K562 (cell line): ENCODE measurements around the gene UQCRHL. TPM values are rescaled to one million over a fixed set of nuclear protein-coding genes. Genes with fewer than 3 reads are reported as not detected.

ENCODE experiments used
- ATAC-seq: fragments of 200-7000 bp; cut with Tn5 transposase; 3 replicates; pipeline ENCODE4 v1.9.1; 2020; ENCODE audit warnings: moderate library complexity
- BruUV-seq: library from RNA; stranded (reverse); fragments of 400-500 nt; replicated peaks from 2 replicates; lab custom pipeline; 2021; lab: Mats Ljungman, UMichigan
- CTCF ChIA-PET: fragments of 300-600 bp; formaldehyde crosslinking; extraction: SDS; loops from one replicate; lab custom pipeline; 2021; ENCODE audit warnings: low intra/inter-chr PET ratio; lab: Yijun Ruan, JAX
- POLR2A ChIA-PET: fragments of 300-600, 350-650 bp; sonication (Branson Sonifier 250); formaldehyde crosslinking; extraction: SDS; loops from one replicate; lab custom pipeline; 2021; ENCODE audit warnings: antibody characterized with exemption, inconsistent platforms; lab: Yijun Ruan, JAX
- DNase-seq, 4 experiments: peaks; one replicate each; pipeline versions ENCODE4 v3.0.0 to v3.0.0-alpha.2; 2011 to 2018; ENCODE audit warnings: low spot score in 3 of 4, mixed read lengths in 3 of 4; ENCODE audit errors: extremely low read depth in 1 of 4
- FAIRE-seq: peaks from 2 replicates; lab custom pipeline; 2011; peaks lifted over from hg19 to GRCh38; lab: Jason Lieb, UNC
- H2AFZ ChIP-seq: 2 replicates; pipeline ENCODE4 v1.6.0; 2011; ENCODE audit warnings: low read depth, low read length, control low read depth, inconsistent platforms
- H3K27ac ChIP-seq: fragments of 200-600 bp; 3 replicates; pipeline ENCODE4 v1.8.0; 2011; ENCODE audit warnings: low read depth, mild to moderate bottlenecking, control low read depth, inconsistent platforms, low read length, moderate library complexity, mixed read lengths; ENCODE audit errors: extremely low read depth
- H3K27me3 ChIP-seq, 2 experiments: fragments of 300-600 bp in 1 of 2; 2 replicates in 1 of 2; 3 replicates in 1 of 2; pipeline versions ENCODE4 v1.6.0 to v1.8.0; 2011; ENCODE audit warnings: inconsistent platforms in 2 of 2, low read length in 2 of 2, mild to moderate bottlenecking in 1 of 2, mixed read lengths in 1 of 2, moderate library complexity in 1 of 2; ENCODE audit not compliant: control insufficient read depth in 2 of 2, insufficient read depth in 2 of 2
- H3K36me3 ChIP-seq: fragments of 300-600 bp; 3 replicates; pipeline ENCODE4 v1.8.0; 2011; ENCODE audit warnings: mild to moderate bottlenecking, low read length, inconsistent platforms; ENCODE audit not compliant: control insufficient read depth, insufficient read depth
- H3K4me1 ChIP-seq, 2 experiments: fragments of 200-600 bp in 1 of 2; replicated peaks in 1 of 2; 2 replicates in 1 of 2; 3 replicates in 1 of 2; pipeline versions ENCODE4 v1.5.1 to v1.8.0; 2011; ENCODE audit warnings: inconsistent platforms in 2 of 2, low read length in 2 of 2, mild to moderate bottlenecking in 1 of 2, mixed read lengths in 1 of 2, moderate library complexity in 1 of 2; ENCODE audit not compliant: control insufficient read depth in 2 of 2, insufficient read depth in 2 of 2
- H3K4me2 ChIP-seq: 2 replicates; pipeline ENCODE4 v1.6.1; 2011; ENCODE audit warnings: low read length, control low read depth, inconsistent platforms, mixed read lengths; ENCODE audit not compliant: insufficient read depth
- H3K4me3 ChIP-seq: fragments of 200-600 bp; sonication (generic), shearing (Covaris generic); 2 replicates; pipeline ENCODE4 v1.5.1; 2016; ENCODE audit warnings: control low read depth, inconsistent platforms
- H3K79me2 ChIP-seq: fragments of 200-600 bp; 3 replicates; pipeline ENCODE4 v1.8.0; 2011; ENCODE audit warnings: low read length, inconsistent platforms; ENCODE audit not compliant: control insufficient read depth, insufficient read depth
- H3K9ac ChIP-seq, 2 experiments: 2 replicates each; pipeline versions ENCODE4 v1.6.0 to v1.6.1; 2011; ENCODE audit warnings: low read depth in 2 of 2, low read length in 2 of 2, control low read depth in 1 of 2, inconsistent platforms in 1 of 2, mild to moderate bottlenecking in 1 of 2, mixed read lengths in 1 of 2; ENCODE audit not compliant: insufficient read depth in 1 of 2
- H3K9me1 ChIP-seq: one replicate; pipeline ENCODE4 v1.6.0; 2011; ENCODE audit warnings: inconsistent platforms, mild to moderate bottlenecking, low read length, moderate library complexity; ENCODE audit not compliant: control insufficient read depth, insufficient read depth
- H3K9me3 ChIP-seq: replicated peaks from 2 replicates; pipeline ENCODE4 v1.5.1; 2011; ENCODE audit warnings: low read depth, low read length, inconsistent platforms; ENCODE audit not compliant: control insufficient read depth, insufficient read depth
- H4K20me1 ChIP-seq: replicated peaks from 2 replicates; pipeline ENCODE4 v1.6.1; 2011; ENCODE audit warnings: low read length, inconsistent platforms, mixed read lengths; ENCODE audit not compliant: control insufficient read depth, insufficient read depth
- CBFA2T2 ChIP-seq: fragments of 450-650 bp; conservative IDR thresholded peaks from 2 replicates; pipeline ENCODE4 v1.6.1; 2017; ENCODE audit warnings: mild to moderate bottlenecking
- CBFA2T3 ChIP-seq: fragments of 450-650 bp; IDR thresholded peaks from 2 replicates; pipeline ENCODE4 v1.6.1; 2017
- L3MBTL2 ChIP-seq: fragments of 450-650 bp; IDR thresholded peaks from 2 replicates; pipeline ENCODE4 v1.6.1; 2016; ENCODE audit warnings: mild to moderate bottlenecking, moderate library complexity
- MEIS2 ChIP-seq: fragments of 450-650 bp; IDR thresholded peaks from 2 replicates; pipeline ENCODE4 v1.6.1; 2014; ENCODE audit warnings: mild to moderate bottlenecking; ENCODE audit not compliant: partially characterized antibody
- MTA2 ChIP-seq: fragments of 450-650 bp; IDR thresholded peaks from 2 replicates; pipeline ENCODE4 v1.6.1; 2016; ENCODE audit warnings: low read depth
- PRDM10 ChIP-seq: fragments of 450-650 bp; IDR thresholded peaks from 2 replicates; pipeline ENCODE4 v1.6.1; 2018; ENCODE audit not compliant: partially characterized antibody
- SOX6 ChIP-seq: fragments of 450-650 bp; IDR thresholded peaks from 2 replicates; pipeline ENCODE4 v1.6.1; 2014; ENCODE audit warnings: mild to moderate bottlenecking
- ZNF121 ChIP-seq: sonication (generic); formaldehyde crosslinking; conservative IDR thresholded peaks from 2 replicates; pipeline ENCODE4 v1.8.0; 2022; ENCODE audit warnings: missing genetic modification reagents
- ZNF512 ChIP-seq: IDR thresholded peaks from 2 replicates; pipeline ENCODE4 v1.6.1; 2016; ENCODE audit warnings: missing genetic modification characterization, missing compliant biosample characterization
- WGBS: fragments of 100-300 bp; shearing (Covaris generic); methylation state at CpG from one replicate; pipeline ENCODE4 v1.1.6; 2016; ENCODE audit warnings: low coverage, mixed read lengths; ENCODE audit not compliant: insufficient coverage; ENCODE audit errors: missing lambda C conversion rate; 5-methylcytosine and 5-hydroxymethylcytosine counted together
- in situ Hi-C: fragments of 300-500 bp; cut with MboI; formaldehyde crosslinking; loops from 4 replicates; pipeline ENCODE4 v1.15.0; 2018; ENCODE audit warnings: inconsistent platforms, mixed read lengths
- intact Hi-C: fragments of 100-400 bp; cut with micrococcal nuclease; formaldehyde crosslinking; loops from 2 replicates; pipeline ENCODE4 v1.14.2; 2022
- polyA plus RNA-seq, 8 experiments: library from polyadenylated mRNA; depleted of rRNA in 4 of 8; stranded (reverse) in 5 of 8; unstranded in 3 of 8; fragments of >200 nt; fragmentation: Nextera tagmentation in 2 of 8; fragmentation: Illumina TruSeq in 1 of 8; extraction: Ambion mirVana in 2 of 8; extraction: Trizol in 1 of 8; gene quantifications; 2 replicates each; pipeline versions ENCODE4 v1.2.1 to v1.2.3, GENCODE V29; 2011 to 2014; ENCODE audit warnings: inconsistent platforms in 1 of 8, missing spikeins in 1 of 8
- total RNA-seq, 7 experiments: library from RNA; depleted of rRNA in 6 of 7; stranded (reverse); fragments of >200 nt in 6 of 7; fragmentation: Illumina TruSeq in 2 of 7; extraction: Trizol in 2 of 7; gene quantifications; 2 replicates each; pipeline versions ENCODE4 v1.2.1 to v1.2.3, GENCODE V29; 2011 to 2021; ENCODE audit warnings: low replicate concordance in 1 of 7
- TF ChIP-seq, protein P1 (sequence below), 3 experiments: fragments of 200-800 bp in 1 of 3; fragments of 250-450 bp in 1 of 3; fragments of 450-650 bp in 1 of 3; sonication (Bioruptor Pico) in 1 of 3; sonication (Bioruptor generic) in 1 of 3; formaldehyde crosslinking in 1 of 3; IDR thresholded peaks; 2 replicates each; pipeline versions ENCODE4 v1.6.1 to v1.8.0; 2016 to 2022; ENCODE audit warnings: mild to moderate bottlenecking in 2 of 3, missing genetic modification characterization in 2 of 3, missing compliant biosample characterization in 1 of 3, moderate library complexity in 1 of 3
- TF ChIP-seq, protein P2 (sequence below): fragments of 250-450 bp; sonication (Bioruptor Pico); IDR thresholded peaks from 2 replicates; pipeline ENCODE4 v1.8.0; 2022; ENCODE audit warnings: moderate library complexity, mild to moderate bottlenecking, inconsistent platforms

The UQCRHL gene
- total and polyA plus RNA-seq, 9 of the 15 experiments (the other 6 are each of a cell fraction or from before 2014, with no cell fraction given): 5.1 to 41.3 (median 21.8) TPM

- H2AFZ ChIP-seq: no peak overlapping the region
- ChIA-PET POLR2A (interaction anchor here (1.6 kb wide), 1 partner anchor 13 kb away, joined by 5 read pairs; no protein-coding TSS in a partner anchor), CTCF (no interaction called here)
- peaks cover 31 to 75% of the 10 kb centered on the region in 2 experiments; a peak in 4 of 5 replicates for H3K27me3 ChIP-seq
- no peak overlapping the region for H3K4me3 ChIP-seq
- H3K4me2 ChIP-seq: peak overlapping the region; percentile 10; the same call in 1 of the 2 replicates
- DNase-seq (peak in 2 of 4 experiments; percentile 56 to 58), FAIRE-seq (peak; percentile 64), ATAC-seq (peak; percentile 26)
- WGBS: 1% methylated on average over 8 of the region's 8 CpGs
- intact Hi-C loops: no loop called here
- H3K9ac ChIP-seq: peak overlapping the region in 1 of 2 experiments; percentile 2; a peak in 1 of 4 replicates
- H3K27ac ChIP-seq: no peak overlapping the region
- no TSS peak for BruUV-seq
- no peaks in the 10 kb centered on the region for H3K9me1 ChIP-seq
- no peaks in the 10 kb centered on the region for H3K79me2 ChIP-seq
- no peaks in the 10 kb centered on the region for H3K9me3 ChIP-seq
- H3K4me1 ChIP-seq: peaks cover 15 to 50% of the 10 kb centered on the region in 2 experiments; a peak in 4 of 5 replicates
- H3K36me3 ChIP-seq: no peaks in the 10 kb centered on the region
- in situ Hi-C loops: no loop called here
- peaks cover 12% of the 10 kb centered on the region for H4K20me1 ChIP-seq
- TF ChIP-seq L3MBTL2 (0 out of 2 replicates have a peak, but pooled peaks have one; percentile 13), MTA2 (0 out of 2 replicates have a peak, but pooled peaks have one; percentile 15), SOX6 (peak; percentile 63; the same call in 1 of the 2 replicates), MEIS2 (peak; percentile 45), ZNF512 (no peak), ZNF121 (CRISPR knock-in tag) (no peak), CBFA2T2 (peak; percentile 67), CBFA2T3 (peak; percentile 83), PRDM10 (peak; percentile 42)
- TF ChIP-seq, protein P1, sequence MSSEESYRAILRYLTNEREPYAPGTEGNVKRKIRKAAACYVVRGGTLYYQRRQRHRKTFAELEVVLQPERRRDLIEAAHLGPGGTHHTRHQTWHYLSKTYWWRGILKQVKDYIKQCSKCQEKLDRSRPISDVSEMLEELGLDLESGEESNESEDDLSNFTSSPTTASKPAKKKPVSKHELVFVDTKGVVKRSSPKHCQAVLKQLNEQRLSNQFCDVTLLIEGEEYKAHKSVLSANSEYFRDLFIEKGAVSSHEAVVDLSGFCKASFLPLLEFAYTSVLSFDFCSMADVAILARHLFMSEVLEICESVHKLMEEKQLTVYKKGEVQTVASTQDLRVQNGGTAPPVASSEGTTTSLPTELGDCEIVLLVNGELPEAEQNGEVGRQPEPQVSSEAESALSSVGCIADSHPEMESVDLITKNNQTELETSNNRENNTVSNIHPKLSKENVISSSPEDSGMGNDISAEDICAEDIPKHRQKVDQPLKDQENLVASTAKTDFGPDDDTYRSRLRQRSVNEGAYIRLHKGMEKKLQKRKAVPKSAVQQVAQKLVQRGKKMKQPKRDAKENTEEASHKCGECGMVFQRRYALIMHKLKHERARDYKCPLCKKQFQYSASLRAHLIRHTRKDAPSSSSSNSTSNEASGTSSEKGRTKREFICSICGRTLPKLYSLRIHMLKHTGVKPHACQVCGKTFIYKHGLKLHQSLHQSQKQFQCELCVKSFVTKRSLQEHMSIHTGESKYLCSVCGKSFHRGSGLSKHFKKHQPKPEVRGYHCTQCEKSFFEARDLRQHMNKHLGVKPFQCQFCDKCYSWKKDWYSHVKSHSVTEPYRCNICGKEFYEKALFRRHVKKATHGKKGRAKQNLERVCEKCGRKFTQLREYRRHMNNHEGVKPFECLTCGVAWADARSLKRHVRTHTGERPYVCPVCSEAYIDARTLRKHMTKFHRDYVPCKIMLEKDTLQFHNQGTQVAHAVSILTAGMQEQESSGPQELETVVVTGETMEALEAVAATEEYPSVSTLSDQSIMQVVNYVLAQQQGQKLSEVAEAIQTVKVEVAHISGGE (CRISPR knock-in tag; IDR thresholded peaks at IDR 0.05): 0 out of 6 replicates have a peak, but pooled peaks of 1 of the 3 experiments have one; percentile 23
- TF ChIP-seq, protein P2, sequence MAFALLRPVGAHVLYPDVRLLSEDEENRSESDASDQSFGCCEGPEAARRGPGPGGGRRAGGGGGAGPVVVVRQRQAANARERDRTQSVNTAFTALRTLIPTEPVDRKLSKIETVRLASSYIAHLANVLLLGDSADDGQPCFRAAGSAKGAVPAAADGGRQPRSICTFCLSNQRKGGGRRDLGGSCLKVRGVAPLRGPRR (CRISPR knock-in tag): 0 out of 2 replicates have a peak, but pooled peaks have one; percentile 19
Measured at GRCh38 chr1:15761366-15762128, 45.9 kb downstream of the UQCRHL start.
